GM10248 (cell line): ENCODE measurements around the gene SH3BGR.

ENCODE experiments used
- CTCF ChIA-PET: fragments of 300-600 bp; sonication (Branson Sonifier 250); formaldehyde crosslinking; extraction: SDS; loops from one replicate; lab custom pipeline; 2021; ENCODE audit warnings: antibody characterized with exemption; lab: Yijun Ruan, JAX
- POLR2A ChIA-PET: fragments of 350-650 bp; sonication (Branson Sonifier 250); formaldehyde crosslinking; extraction: SDS; loops from one replicate; lab custom pipeline; 2020; ENCODE audit warnings: antibody characterized with exemption; lab: Yijun Ruan, JAX
- DNase-seq: peaks from one replicate; pipeline ENCODE4 v3.0.0; 2012; ENCODE audit errors: extremely low spot score
- TF ChIP-seq, protein P1 (sequence below): IDR thresholded peaks from 2 replicates; pipeline ENCODE4 v1.5.1; 2012; ENCODE audit warnings: mild to moderate bottlenecking, low read depth; ENCODE audit errors: extremely low read depth, missing control alignments, control extremely low read depth

Gene SH3BGR

DNA sequence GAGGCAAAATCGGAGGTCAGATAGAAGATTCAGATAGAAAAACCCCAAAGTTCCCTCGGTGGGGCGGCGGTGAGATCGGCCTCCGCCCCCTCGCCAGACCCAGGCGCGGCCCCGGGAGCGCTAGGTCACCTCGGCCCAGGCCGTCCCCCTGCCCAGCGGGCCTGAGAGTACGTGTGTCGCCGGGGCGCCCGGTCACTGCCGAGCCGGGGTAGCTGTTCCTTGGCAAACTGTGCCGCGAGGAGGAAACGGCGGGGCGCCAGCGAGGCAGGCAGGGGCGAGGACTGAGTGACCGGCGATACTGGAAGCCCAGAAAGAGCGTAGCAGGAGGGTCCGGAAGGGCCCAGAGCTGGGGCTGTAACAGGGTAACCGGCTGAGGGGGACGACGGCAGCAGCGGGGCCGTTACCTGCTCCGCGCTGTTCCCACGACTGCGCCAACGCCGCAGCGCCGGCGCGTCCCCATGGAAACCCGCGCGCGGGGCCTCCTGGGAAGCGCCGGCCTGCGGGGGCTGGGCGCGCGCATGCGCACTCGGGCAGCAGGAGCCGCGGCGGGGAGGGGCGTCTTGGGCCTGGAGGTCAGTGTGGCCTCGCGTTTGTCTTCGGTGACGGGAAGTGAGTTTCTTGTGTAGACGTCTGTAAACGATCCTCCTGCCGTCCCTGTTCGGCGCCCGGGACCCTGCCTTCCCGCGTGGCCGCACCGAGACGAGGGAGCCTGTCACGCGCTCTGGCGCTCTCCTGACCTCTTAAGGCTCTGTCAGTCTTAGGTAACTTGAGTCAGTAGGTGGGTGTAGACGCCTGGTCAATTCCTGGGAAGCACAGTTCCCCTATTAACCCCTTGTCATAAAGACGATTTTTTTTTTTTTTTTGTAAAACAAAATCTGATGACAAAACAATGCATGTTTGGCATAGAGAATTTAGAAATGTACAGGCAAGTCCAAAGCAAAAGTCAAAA lies 6.2 kb upstream of the SH3BGR start, which contains the start of gene LCA5L:
Gene LCA5L, minus strand, starts transcription at position 458 of the 949 bp plus-strand sequence. CDS start 17,285 bp downstream, outside the sequence.
- TF ChIP-seq, protein P1, sequence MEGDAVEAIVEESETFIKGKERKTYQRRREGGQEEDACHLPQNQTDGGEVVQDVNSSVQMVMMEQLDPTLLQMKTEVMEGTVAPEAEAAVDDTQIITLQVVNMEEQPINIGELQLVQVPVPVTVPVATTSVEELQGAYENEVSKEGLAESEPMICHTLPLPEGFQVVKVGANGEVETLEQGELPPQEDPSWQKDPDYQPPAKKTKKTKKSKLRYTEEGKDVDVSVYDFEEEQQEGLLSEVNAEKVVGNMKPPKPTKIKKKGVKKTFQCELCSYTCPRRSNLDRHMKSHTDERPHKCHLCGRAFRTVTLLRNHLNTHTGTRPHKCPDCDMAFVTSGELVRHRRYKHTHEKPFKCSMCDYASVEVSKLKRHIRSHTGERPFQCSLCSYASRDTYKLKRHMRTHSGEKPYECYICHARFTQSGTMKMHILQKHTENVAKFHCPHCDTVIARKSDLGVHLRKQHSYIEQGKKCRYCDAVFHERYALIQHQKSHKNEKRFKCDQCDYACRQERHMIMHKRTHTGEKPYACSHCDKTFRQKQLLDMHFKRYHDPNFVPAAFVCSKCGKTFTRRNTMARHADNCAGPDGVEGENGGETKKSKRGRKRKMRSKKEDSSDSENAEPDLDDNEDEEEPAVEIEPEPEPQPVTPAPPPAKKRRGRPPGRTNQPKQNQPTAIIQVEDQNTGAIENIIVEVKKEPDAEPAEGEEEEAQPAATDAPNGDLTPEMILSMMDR = no peak
- peak; percentile 98 for DNase-seq
- CTCF ChIA-PET = no interaction called here
- POLR2A ChIA-PET = no interaction called here

DNA sequence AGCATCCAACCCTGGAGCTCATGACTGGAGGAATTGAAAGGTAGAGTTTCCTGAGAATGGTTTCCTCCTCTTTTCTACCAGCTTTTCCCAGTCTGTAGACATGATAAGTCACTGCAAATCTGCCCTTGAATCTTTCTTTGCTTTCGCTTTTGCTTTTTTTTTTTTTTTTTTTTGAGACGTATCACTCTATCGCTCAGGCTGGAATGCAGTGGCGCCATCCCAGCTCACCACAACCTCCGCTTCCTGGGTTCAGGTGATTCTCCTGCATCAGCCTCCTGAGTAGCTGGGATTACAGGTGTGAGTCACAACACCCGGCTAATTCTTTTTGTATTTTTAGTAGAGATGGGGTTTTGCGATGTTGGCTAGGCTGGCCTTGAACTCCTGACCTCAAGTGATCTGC lies 4.5 kb upstream of the SH3BGR start:
- DNase-seq = no peak
- TF ChIP-seq, protein P1 = no peak
- POLR2A ChIA-PET = no interaction called here
- CTCF ChIA-PET = no interaction called here

DNA sequence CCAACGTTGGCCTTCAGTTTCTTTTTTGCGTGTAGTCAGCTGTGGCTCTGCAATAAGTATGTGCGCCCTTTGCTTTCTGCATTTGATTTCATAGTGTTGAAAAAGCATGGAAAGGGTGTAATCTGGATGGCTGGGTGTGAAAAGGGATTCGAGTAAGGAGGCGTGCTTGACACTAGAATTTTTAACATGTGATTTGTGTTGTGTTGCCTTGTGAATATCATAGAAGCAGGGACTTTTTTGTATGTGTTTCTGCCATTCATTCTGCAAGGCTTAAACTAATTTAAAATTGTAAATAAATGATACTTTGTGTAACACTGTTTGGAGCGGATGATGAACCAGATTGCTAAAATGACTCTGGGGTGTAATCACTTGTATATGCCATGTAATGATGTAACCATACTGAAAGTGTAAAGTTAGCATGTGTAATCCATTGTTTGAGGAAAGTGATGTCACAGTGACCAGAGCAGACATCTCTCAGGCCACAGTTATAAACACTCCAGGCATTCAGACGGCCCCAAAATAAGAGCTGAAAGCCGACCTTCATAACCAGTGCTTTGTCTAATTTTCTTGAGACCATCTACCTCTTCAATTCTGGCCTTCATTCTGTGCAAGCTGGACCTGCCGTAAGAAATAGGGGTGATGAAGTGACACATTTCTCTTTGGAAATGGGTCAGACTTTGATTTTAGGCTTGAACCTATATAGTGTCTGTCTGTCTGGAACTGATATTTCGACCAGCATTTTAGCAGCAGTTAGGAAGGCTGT lies 618 bp downstream of the SH3BGR start:
- TF ChIP-seq, protein P1 = no peak
- ChIA-PET POLR2A (no interaction called here), CTCF (interaction anchor here (1.8 kb wide), 1 partner anchor 11 kb away, joined by 4 read pairs; no protein-coding TSS in a partner anchor)
- no peak for DNase-seq

DNA sequence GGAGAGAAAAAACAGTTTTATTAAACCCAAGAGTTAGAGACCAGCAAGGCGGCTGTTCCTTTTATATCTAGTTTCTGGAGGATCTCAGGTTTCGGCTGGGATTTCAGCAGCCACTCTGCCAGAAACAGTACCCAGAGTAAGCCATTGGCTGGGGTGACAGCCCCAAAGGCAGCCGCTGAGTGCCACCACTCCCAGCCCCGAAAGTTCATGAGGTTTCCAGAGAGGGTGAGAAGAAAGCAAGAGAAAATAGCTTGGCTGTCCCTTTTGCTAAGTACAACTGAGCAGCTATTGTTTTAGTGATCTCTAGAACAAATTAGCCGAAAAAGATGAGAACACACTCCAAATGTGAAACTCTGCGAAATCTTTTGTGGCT lies 1.2 kb downstream of the SH3BGR start:
- CTCF ChIA-PET = interaction anchor here (1.8 kb wide), 1 partner anchor 12 kb away, joined by 4 read pairs; no protein-coding TSS in a partner anchor
- TF ChIP-seq, protein P1 = no peak
- DNase-seq = no peak
- POLR2A ChIA-PET = no interaction called here

DNA sequence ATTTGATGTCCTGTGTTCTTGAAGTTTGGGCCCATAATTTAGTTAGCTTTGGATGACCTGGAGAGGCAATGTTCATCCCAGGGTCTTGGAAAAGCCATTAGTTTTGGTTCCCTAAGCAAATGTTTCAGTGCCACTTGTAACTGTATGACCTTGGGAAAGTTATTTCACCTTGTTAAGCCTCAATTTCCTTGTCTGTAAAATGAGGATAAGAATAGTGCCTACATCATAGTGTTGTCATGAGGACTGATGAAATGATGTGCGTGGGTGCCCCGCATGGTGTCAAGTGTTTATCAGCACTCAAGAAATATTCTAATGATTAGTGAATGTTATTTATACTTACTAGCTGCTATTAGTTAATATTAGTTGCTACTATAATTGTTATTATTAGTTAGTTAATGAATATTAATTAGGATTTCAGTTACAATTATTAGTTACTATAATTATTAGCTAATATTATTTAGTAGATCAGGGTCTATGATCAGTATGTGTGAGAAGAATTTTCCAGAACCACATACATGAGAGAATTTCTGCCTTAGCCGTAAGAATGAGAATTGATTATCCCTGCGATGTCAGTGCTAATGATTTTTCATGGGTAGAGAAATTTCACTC lies 1.9 kb downstream of the SH3BGR start:
- CTCF ChIA-PET = interaction anchor here (1.8 kb wide), 1 partner anchor 12 kb away, joined by 4 read pairs; no protein-coding TSS in a partner anchor
- POLR2A ChIA-PET = no interaction called here
- TF ChIP-seq, protein P1 = no peak
- no peak for DNase-seq
